MM.1S (cell line): ENCODE results near the gene ANKS1B.

Source experiments
- CTCF ChIP-seq: fragments of 300-600 bp; sonication (generic); IDR thresholded peaks from 2 replicates; pipeline ENCODE4 v1.5.1; 2016; ENCODE audit warnings: antibody characterized with exemption, low read length, mixed read lengths
- EZH2phosphoT487 ChIP-seq: fragments of 300-600 bp; sonication (generic); IDR thresholded peaks from 2 replicates; pipeline ENCODE4 v1.6.1; 2018; ENCODE audit warnings: antibody characterized with exemption, low read length

DNA sequence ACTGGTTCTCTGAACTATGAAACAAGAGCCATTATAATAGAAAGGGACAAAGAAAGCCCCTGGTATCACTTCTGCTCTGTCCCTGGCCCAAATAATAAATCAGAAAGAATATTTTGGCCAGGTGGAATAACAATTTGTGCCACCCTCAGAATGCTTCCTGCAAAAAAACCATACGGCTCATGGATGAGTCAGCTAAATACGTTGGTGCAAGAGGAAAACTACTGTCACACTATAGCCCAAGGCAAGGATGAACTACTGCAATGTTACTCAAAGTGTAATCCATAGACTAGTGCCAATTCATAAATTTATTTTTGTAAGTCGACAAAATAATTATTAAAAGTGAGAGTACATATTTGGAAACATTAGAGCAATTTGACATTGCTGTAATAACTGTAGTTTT lies 68.2 kb downstream of the ANKS1B start:
- no peak for TF ChIP-seq CTCF
- no peak for TF ChIP-seq EZH2phosphoT487
